ENCODE data around the gene WDR77.

DNA sequence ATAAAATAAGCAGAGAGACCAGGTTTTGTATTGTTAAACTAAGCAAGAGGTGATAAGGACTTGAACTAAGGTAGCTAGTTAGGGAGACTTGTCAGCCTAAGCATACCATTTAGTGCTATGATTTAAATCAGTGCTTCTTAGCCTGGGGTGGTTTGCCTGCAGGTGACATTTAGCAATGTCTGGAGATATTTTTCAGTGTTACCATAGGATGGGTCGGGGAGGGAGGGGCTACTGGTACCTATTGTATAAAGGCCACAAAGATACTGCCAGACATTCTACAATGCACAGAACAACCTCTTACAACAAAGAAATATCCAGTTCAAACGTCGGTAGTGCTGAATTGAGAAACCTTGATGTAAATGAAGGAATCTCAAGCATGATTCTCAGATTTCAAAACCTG lies 3.5 kb upstream of the WDR77 start:
- TF ChIP-seq TAF1 (IDR thresholded peaks at IDR 0.05; ENCODE audit: control insufficient read depth, extremely low read depth, insufficient read depth, low read length, severe bottlenecking) (no peak), JUND (IDR thresholded peaks at IDR 0.05; ENCODE audit: borderline replicate concordance, low read depth, low read length) (no peak), JUND (tag; IDR thresholded peaks at IDR 0.05; ENCODE audit: borderline replicate concordance, low read depth, low read length) (no peak), SLC30A9 (CRISPR knock-in tag; IDR thresholded peaks at IDR 0.05) (no peak), PHF8 (IDR thresholded peaks at IDR 0.05; ENCODE audit: borderline replicate concordance, low read length) (no peak), SAP30 (IDR thresholded peaks at IDR 0.05; ENCODE audit: borderline replicate concordance, insufficient read depth, low read depth, low read length, poor library complexity, severe bottlenecking) (no peak), POLR2A (conservative IDR thresholded peaks at IDR 0.05) (no peak), ATF7 (IDR thresholded peaks at IDR 0.05) (no peak), SP1 (CRISPR knock-in tag; IDR thresholded peaks at IDR 0.05) (no peak), EP300 (IDR thresholded peaks at IDR 0.05; ENCODE audit: low read length) (no peak)
